Neuronal stem cell (in vitro differentiated cells): ENCODE results near the gene IRF7.
A peak's percentile ranks its signal among the peaks of the same experiment; 100 is the strongest.

Experiments used
- DNase-seq: peaks from one replicate; pipeline ENCODE4 v3.0.0-alpha.2; 2013; ENCODE audit warnings: low spot score
- H2AFZ ChIP-seq: one replicate; pipeline ENCODE4 v1.6.1; 2013; ENCODE audit warnings: mild to moderate bottlenecking, low read length, inconsistent platforms
- H2AK5ac ChIP-seq: 2 replicates; pipeline ENCODE4 v1.6.1; 2013; ENCODE audit warnings: low read depth, mild to moderate bottlenecking, inconsistent platforms, low read length, moderate library complexity, mixed read lengths
- H2BK120ac ChIP-seq: 2 replicates; pipeline ENCODE4 v1.6.1; 2013; ENCODE audit warnings: low read depth, mild to moderate bottlenecking, inconsistent platforms, low read length, moderate library complexity, mixed read lengths
- H2BK12ac ChIP-seq: one replicate; pipeline ENCODE4 v1.6.1; 2013; ENCODE audit warnings: low read length, inconsistent platforms
- H2BK15ac ChIP-seq: 2 replicates; pipeline ENCODE4 v1.6.1; 2013; ENCODE audit warnings: mild to moderate bottlenecking, low read length, inconsistent platforms, mixed read lengths
- H2BK5ac ChIP-seq: one replicate; pipeline ENCODE4 v1.6.1; 2013; ENCODE audit warnings: inconsistent platforms, mild to moderate bottlenecking, low read length, moderate library complexity
- H3K14ac ChIP-seq: one replicate; pipeline ENCODE4 v1.6.1; 2013; ENCODE audit warnings: low read length, inconsistent platforms
- H3K18ac ChIP-seq: 2 replicates; pipeline ENCODE4 v1.6.1; 2013; ENCODE audit warnings: low read length, inconsistent platforms
- H3K23ac ChIP-seq: 2 replicates; pipeline ENCODE4 v1.6.1; 2013; ENCODE audit warnings: low read depth, mild to moderate bottlenecking, mixed read lengths, low read length, inconsistent platforms; ENCODE audit not compliant: poor library complexity
- H3K27ac ChIP-seq: replicated peaks from 3 replicates; pipeline ENCODE4 v1.5.1; 2013; ENCODE audit warnings: low read length, inconsistent platforms
- H3K27me3 ChIP-seq, 3 experiments: 2 replicates each; pipeline ENCODE4 v1.6.1; 2013; ENCODE audit warnings: low read length in 3 of 3, mild to moderate bottlenecking in 2 of 3, inconsistent platforms in 1 of 3, low read depth in 1 of 3, mixed read lengths in 1 of 3, moderate library complexity in 1 of 3; ENCODE audit not compliant: control insufficient read depth in 3 of 3, insufficient read depth in 3 of 3
- H3K36me3 ChIP-seq, 2 donors: replicated peaks in 1 of 2; 2 replicates each; pipeline ENCODE4 v1.6.1; 2013; ENCODE audit warnings: low read length in 2 of 2; ENCODE audit not compliant: control insufficient read depth in 2 of 2, insufficient read depth in 2 of 2
- H3K4ac ChIP-seq: 2 replicates; pipeline ENCODE4 v1.6.1; 2013; ENCODE audit warnings: inconsistent platforms, mild to moderate bottlenecking, low read length, moderate library complexity
- H3K4me1 ChIP-seq, 2 donors: 1 replicate in 1 of 2; 2 replicates in 1 of 2; pipeline ENCODE4 v1.6.1; 2013; ENCODE audit warnings: low read length in 2 of 2, low read depth in 1 of 2; ENCODE audit not compliant: control insufficient read depth in 2 of 2, insufficient read depth in 1 of 2
- H3K4me2 ChIP-seq: one replicate; pipeline ENCODE4 v1.6.1; 2013; ENCODE audit warnings: mild to moderate bottlenecking, low read length, inconsistent platforms; ENCODE audit not compliant: insufficient read depth, poor library complexity, severe bottlenecking
- H3K4me3 ChIP-seq, 2 donors: 2 replicates each; pipeline ENCODE4 v1.5.1; 2013; ENCODE audit warnings: low read length in 2 of 2, mild to moderate bottlenecking in 2 of 2, inconsistent platforms in 1 of 2, moderate library complexity in 1 of 2
- H3K79me1 ChIP-seq: one replicate; pipeline ENCODE4 v1.6.1; 2013; ENCODE audit warnings: low read depth, mild to moderate bottlenecking, inconsistent platforms, low read length, moderate library complexity
- H3K9ac ChIP-seq: one replicate; pipeline ENCODE4 v1.6.1; 2013; ENCODE audit warnings: mild to moderate bottlenecking, low read depth, low read length, inconsistent platforms; ENCODE audit not compliant: poor library complexity
- H3K9me3 ChIP-seq, 2 donors: replicated peaks in 1 of 2; 2 replicates each; pipeline versions ENCODE3 to v1.6.1; 2013; ENCODE audit warnings: low read length in 2 of 2, mild to moderate bottlenecking in 2 of 2, inconsistent platforms in 1 of 2, low read depth in 1 of 2, mixed read lengths in 1 of 2, moderate library complexity in 1 of 2; ENCODE audit not compliant: control insufficient read depth in 2 of 2, insufficient read depth in 1 of 2
- H4K8ac ChIP-seq: one replicate; pipeline ENCODE4 v1.6.1; 2013; ENCODE audit warnings: low read depth, mild to moderate bottlenecking, inconsistent platforms, low read length, moderate library complexity
- H4K91ac ChIP-seq: one replicate; pipeline ENCODE4 v1.6.1; 2013; ENCODE audit warnings: low read length, low read depth, mild to moderate bottlenecking, inconsistent platforms; ENCODE audit not compliant: poor library complexity
- WGBS, 2 donors: extraction: QIAGEN DNeasy Blood & Tissue Kit; methylation state at CpG; one replicate each; pipeline ENCODE4 v1.1.7; 2013; ENCODE audit warnings: missing lambda C conversion rate in 2 of 2, mixed read lengths in 1 of 2; ENCODE audit not compliant: insufficient read length in 2 of 2, insufficient replicate concordance in 1 of 2; ENCODE audit errors: extremely low coverage in 2 of 2; 5-methylcytosine and 5-hydroxymethylcytosine counted together

IRF7 gene

DNA sequence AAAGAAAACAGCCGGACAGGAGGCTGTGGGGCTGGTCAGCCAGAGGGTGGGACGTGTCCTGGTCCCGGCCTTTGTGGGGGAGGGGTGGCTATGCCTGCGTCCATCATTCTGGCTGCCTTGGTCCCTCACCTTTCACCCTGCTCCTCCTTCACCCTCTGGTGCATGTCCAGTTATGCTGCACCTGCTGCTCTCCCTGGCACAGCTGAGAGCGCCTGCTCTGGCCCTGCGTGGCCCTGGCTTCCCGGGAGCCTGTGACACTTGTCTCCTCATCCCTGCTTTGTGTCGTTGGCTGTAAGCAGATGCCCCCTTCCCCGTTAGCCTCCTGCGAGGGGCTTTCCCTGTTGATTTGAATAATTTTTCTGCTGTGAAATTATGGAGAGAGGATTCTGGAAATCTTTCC is 22.8 kb downstream of the IRF7 start:
- no peak for DNase-seq
- Histone ChIP-seq H3K27ac (no peak overlapping the region), H3K4me1 (no peaks in the 10 kb centered on the region), H2BK120ac (no peak overlapping the region), H2AK5ac (no peak overlapping the region), H4K8ac (no peak overlapping the region), H3K4ac (no peak overlapping the region), H3K36me3 (peaks cover 59 to 97% of the 10 kb centered on the region in 2 donors), H3K4me2 (no peak overlapping the region), H3K9ac (no peak overlapping the region), H2BK5ac (no peak overlapping the region), H3K9me3 (no peaks in the 10 kb centered on the region), H4K91ac (no peak overlapping the region), H3K79me1 (peaks cover 2% of the 10 kb centered on the region), H3K4me3 (no peak overlapping the region), H3K14ac (no peak overlapping the region), H2BK12ac (no peak overlapping the region), H3K23ac (no peak overlapping the region), H2BK15ac (no peak overlapping the region), H2AFZ (no peak overlapping the region), H3K27me3 (no peaks in the 10 kb centered on the region), H3K18ac (no peak overlapping the region)
- WGBS, 2 donors: no CpG with 5 or more reads among the region's 10 CpGs

DNA sequence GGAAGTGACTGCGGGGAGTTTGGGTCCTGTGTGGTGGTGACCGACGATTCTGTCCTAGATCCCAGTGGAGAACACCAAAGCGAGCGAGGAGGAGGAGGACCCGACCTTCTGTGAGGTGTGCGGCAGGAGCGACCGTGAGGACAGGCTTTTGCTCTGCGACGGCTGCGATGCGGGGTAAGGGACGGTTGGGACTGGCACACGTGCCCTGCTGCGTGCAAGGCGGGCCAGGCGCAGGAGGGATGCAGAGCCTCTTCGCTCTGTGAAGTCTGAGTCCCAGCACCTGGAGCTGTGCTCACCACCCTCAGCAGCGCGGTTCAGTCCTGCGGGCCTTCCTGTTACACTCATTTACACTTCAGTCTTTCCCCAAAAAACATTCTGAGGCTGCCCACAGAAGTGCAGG is 23.2 kb downstream of the IRF7 start:
- H2BK15ac ChIP-seq: no peak overlapping the region
- H3K36me3 ChIP-seq: peaks cover 60 to 97% of the 10 kb centered on the region in 2 donors
- H3K27ac ChIP-seq: no peak overlapping the region
- H2AFZ ChIP-seq: no peak overlapping the region
- H3K4me1 ChIP-seq: no peaks in the 10 kb centered on the region
- no peak for DNase-seq
- H3K9me3 ChIP-seq: no peaks in the 10 kb centered on the region
- H4K91ac ChIP-seq: no peak overlapping the region
- no CpG with 5 or more reads among the region's 22 CpGs for WGBS, 2 donors
- H4K8ac ChIP-seq: no peak overlapping the region
- no peak overlapping the region for H2AK5ac ChIP-seq
- no peak overlapping the region for H2BK12ac ChIP-seq
- peak overlapping the region in 1 of 2 donors; percentile 53 for H3K4me3 ChIP-seq
- no peaks in the 10 kb centered on the region for H3K27me3 ChIP-seq
- H3K79me1 ChIP-seq: peaks cover 2% of the 10 kb centered on the region
- no peak overlapping the region for H3K14ac ChIP-seq
- H3K4ac ChIP-seq: no peak overlapping the region
- no peak overlapping the region for H2BK120ac ChIP-seq
- H3K4me2 ChIP-seq: no peak overlapping the region
- no peak overlapping the region for H3K18ac ChIP-seq
- no peak overlapping the region for H2BK5ac ChIP-seq
- H3K23ac ChIP-seq: peak overlapping the region; percentile 17
- H3K9ac ChIP-seq: no peak overlapping the region

GRCh38 chr11:590997-591396 is 24.8 kb downstream of the IRF7 start:
- Histone ChIP-seq H3K4me1 (no peaks in the 10 kb centered on the region), H3K23ac (no peak overlapping the region), H4K8ac (no peak overlapping the region), H2BK12ac (no peak overlapping the region), H2AFZ (no peak overlapping the region), H2AK5ac (no peak overlapping the region), H3K4me2 (no peak overlapping the region), H3K27me3 (no peaks in the 10 kb centered on the region), H3K27ac (no peak overlapping the region), H2BK15ac (no peak overlapping the region), H3K9ac (no peak overlapping the region), H3K79me1 (peaks cover 2% of the 10 kb centered on the region), H3K9me3 (no peaks in the 10 kb centered on the region), H3K4me3 (no peak overlapping the region), H2BK5ac (no peak overlapping the region), H4K91ac (no peak overlapping the region), H3K18ac (no peak overlapping the region), H3K36me3 (peaks cover 62 to 97% of the 10 kb centered on the region in 2 donors), H3K4ac (no peak overlapping the region), H3K14ac (no peak overlapping the region), H2BK120ac (no peak overlapping the region)
- no peak for DNase-seq
- WGBS, 2 donors: no CpG with 5 or more reads among the region's 11 CpGs

GRCh38 chr11:589798-590197 is 26.0 kb downstream of the IRF7 start:
- H2BK5ac ChIP-seq: no peak overlapping the region
- H3K27ac ChIP-seq: no peak overlapping the region
- H4K8ac ChIP-seq: peak overlapping the region; percentile 74
- H3K18ac ChIP-seq: no peak overlapping the region
- H3K23ac ChIP-seq: peak overlapping the region; percentile 59
- DNase-seq: no peak
- no peak overlapping the region for H2BK15ac ChIP-seq
- no peak overlapping the region for H2AK5ac ChIP-seq
- H4K91ac ChIP-seq: no peak overlapping the region
- H3K4me1 ChIP-seq: no peaks in the 10 kb centered on the region
- no CpG with 5 or more reads among the region's 26 CpGs for WGBS, 2 donors
- H3K27me3 ChIP-seq: no peaks in the 10 kb centered on the region
- H2AFZ ChIP-seq: no peak overlapping the region
- H3K4me3 ChIP-seq: no peak overlapping the region
- no peak overlapping the region for H2BK120ac ChIP-seq
- no peak overlapping the region for H3K4ac ChIP-seq
- H3K9ac ChIP-seq: no peak overlapping the region
- peaks cover 4% of the 10 kb centered on the region for H3K79me1 ChIP-seq
- no peak overlapping the region for H3K4me2 ChIP-seq
- no peak overlapping the region for H3K14ac ChIP-seq
- peaks cover 56 to 85% of the 10 kb centered on the region in 2 donors for H3K36me3 ChIP-seq
- no peak overlapping the region for H2BK12ac ChIP-seq
- no peaks in the 10 kb centered on the region for H3K9me3 ChIP-seq
